ENCODE results near the gene STXBP2.

DNA sequence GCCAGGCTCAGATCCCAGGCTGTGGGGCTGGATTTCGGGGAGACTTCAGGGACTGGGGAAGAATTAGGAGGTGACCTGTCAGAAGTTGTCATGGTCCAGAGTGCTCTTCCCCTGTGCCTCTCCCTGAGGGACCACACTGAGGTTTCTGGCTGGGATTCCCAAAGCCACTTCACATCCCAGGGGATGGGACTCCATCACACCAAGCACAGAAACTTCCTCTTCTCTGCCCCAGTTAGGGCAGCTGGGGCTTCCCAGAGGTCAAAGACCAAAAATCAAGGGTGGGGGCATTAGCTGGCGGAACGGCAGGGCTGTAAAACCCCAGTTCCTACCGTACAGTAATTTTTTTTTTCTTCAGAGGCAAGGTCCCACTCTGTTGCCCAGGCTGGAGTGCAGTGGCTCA is 57.6 kb downstream of the STXBP2 start:
- TF ChIP-seq, protein P1, sequence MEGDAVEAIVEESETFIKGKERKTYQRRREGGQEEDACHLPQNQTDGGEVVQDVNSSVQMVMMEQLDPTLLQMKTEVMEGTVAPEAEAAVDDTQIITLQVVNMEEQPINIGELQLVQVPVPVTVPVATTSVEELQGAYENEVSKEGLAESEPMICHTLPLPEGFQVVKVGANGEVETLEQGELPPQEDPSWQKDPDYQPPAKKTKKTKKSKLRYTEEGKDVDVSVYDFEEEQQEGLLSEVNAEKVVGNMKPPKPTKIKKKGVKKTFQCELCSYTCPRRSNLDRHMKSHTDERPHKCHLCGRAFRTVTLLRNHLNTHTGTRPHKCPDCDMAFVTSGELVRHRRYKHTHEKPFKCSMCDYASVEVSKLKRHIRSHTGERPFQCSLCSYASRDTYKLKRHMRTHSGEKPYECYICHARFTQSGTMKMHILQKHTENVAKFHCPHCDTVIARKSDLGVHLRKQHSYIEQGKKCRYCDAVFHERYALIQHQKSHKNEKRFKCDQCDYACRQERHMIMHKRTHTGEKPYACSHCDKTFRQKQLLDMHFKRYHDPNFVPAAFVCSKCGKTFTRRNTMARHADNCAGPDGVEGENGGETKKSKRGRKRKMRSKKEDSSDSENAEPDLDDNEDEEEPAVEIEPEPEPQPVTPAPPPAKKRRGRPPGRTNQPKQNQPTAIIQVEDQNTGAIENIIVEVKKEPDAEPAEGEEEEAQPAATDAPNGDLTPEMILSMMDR (IDR thresholded peaks at IDR 0.05; ENCODE audit: poor library complexity), result no peak
- TF ChIP-seq EZH2 (IDR thresholded peaks at IDR 0.05; ENCODE audit: borderline replicate concordance), result no peak
